OCI-LY3 (cell line): ENCODE results near the gene KCNA2.

Experiments used
- CTCF ChIP-seq: fragments of 200-600, 300-600 bp; sonication (generic); IDR thresholded peaks from 2 replicates; pipeline ENCODE4 v1.5.1; 2014; ENCODE audit warnings: antibody characterized with exemption, low read length, low read depth
- EZH2phosphoT487 ChIP-seq: fragments of 200-600 bp; shearing (Covaris generic); IDR thresholded peaks from 2 replicates; pipeline ENCODE4 v1.6.1; 2018; ENCODE audit warnings: antibody characterized with exemption, mixed run types, low read depth

GRCh38 chr1:110605901-110606656 lies at the start of gene KCNA2:
- TF ChIP-seq CTCF (no peak), EZH2phosphoT487 (no peak)
